ENCODE data around the gene BRINP1. TPM values are rescaled to one million over a fixed set of nuclear protein-coding genes. Genes with fewer than 3 reads are reported as not detected.

Gene BRINP1
- polyA plus RNA-seq, 4 donors, result 3.5 to 7.1 (median 5.9) TPM

DNA sequence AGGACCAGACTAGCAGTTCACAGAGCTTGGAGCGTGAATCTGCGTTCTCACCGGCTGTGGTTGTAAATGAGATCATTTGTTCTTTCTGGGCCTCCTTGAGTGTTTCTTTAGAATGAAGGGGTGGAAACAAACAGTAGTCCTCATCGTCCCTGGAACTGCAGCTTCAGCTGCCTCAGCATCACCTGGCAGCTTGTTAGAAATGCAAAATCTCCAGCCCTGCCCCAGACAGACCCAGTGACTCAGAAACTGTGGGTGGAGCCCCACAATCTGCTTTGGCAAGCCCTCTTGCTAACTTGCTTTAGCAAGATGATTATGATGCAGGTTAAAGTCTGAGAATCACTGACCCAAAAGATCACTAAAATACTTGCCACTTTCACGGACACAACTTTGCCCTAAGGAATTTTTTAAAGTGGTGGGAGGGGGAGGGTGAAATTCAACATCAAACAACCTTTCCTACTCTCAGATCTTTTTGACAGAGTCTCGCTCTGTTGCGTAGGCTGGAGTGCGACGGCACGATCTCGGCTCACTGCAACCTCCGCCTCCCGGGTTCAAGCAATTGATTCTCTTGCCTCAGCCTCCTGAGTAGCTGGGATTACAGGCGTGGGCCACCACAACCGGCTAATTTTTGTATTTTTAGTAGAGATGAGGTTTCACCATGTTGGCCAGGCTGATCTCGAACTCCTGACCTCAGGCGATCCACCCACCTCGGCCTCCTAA lies 86.0 kb downstream of the BRINP1 start:
- DNase-seq (ENCODE audit: low read depth in 4 of 4, low spot score in 3 of 4), result no peak

DNA sequence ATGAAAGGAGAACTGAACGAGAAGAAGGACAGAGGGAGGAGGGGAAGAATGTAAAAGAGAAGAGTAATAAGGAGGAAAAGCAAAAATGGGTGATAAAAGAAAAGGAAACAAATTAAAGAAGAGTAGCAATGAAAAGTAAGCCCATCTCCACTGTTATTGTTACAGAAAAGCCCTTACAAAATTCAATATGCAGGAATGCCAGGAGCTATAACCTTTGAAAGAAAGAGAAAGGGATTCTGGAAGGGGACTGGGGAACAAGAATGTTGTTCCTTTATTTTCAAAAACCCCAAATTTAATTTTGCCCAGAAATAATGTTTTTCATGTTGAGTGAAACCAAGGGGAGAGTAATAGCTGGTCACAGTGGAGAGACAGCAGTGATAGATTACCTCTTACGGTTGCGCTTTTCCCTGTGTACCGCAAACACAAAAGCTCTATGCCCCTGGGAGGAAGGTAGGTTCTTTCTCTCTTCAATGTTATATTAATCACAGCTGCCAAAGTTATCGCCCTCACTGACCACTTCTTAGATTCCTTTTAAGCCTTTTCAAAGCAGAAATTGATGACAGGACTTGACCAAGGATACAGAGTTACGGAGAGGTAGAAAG lies 86.7 kb downstream of the BRINP1 start:
- no peak for DNase-seq (ENCODE audit: low read depth in 4 of 4, low spot score in 3 of 4)

DNA sequence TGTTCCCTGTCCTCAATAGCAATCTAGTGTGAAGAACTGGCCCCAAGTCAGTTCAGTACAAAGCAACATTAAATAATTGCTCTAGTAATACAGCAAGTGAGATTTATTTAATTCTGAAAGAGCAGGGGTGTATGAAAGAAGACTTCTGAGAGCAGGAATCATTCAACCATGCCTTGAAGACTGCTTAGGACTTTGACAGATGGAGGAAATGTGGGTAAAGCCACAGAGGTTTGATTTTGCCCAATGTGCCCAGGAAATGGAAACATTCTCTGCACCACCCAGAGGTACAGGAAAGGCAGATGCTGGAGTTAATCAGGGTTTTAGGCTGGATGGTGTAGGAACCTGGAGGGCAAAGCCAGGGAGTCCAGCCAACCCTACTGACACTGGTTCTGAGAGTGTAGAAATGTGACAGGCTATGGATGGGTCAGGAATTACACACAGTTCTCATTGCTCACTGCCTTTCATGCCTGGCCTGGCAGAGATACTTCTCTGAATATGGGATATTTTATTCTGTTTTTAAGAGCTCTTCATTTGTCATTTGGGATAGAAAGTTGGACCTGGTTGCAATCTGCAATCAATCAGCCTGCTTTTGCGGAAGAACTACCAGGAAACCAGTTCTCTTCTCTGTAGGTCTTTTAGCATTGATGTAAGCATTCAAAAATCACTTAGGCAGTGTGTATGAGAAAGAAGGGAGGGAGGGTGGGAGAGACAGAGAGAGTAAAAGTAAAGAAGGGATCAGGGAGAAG lies 88.3 kb downstream of the BRINP1 start:
- DNase-seq (ENCODE audit: low read depth in 4 of 4, low spot score in 3 of 4), result no peak

DNA sequence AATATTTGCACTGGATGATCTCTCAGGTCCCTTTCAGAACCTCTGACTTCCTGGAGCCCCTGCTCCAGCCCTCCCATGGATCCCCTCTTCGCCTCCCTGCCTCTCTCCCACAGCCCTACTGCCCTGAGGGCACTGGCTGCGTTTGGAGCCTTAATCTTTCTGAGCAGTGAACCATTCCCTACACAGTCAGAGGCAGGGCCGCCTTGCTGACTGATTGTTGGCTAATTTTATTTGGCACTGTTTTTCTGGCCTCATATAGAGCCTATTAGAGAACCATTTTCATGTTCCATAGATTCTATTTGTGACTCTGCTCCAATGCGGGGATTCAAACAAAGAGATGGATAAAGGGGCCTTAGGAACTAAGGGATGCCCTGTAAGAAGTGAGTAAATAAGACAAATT lies 91.1 kb downstream of the BRINP1 start:
- no peak for DNase-seq (ENCODE audit: low read depth in 4 of 4, low spot score in 3 of 4)

DNA sequence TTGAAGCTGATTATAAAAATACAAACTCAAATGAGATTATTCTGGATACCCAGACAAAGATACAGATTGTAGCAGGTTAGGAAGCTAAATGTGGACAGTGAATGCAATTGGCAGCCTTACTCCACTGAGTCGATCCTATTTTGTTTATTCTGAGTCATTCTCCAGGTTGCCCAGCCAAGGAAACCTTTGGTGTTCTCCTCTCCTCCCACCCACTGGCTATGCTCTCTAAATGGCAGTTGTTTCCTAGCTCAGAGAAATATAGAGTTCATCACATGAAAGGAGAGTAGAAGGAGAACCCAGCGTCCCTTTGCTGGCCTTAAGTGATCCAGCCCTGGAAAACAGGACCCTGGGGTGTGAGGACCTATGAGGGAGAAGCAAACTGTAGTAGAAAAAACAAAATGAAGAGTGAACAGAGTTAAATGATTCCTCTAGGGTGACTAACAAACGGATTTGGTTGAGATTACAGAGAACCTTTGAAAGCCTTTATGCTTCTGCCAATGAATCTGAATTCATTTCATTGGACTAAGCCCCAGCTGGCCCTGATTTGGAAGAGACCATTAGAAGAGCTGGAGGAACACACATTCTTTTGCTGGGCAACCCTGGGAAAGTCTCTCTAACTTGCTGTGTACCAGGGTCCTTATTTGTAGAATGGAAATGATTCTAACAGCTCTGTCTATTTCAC lies 95.1 kb downstream of the BRINP1 start:
- DNase-seq (ENCODE audit: low read depth in 4 of 4, low spot score in 3 of 4), result no peak

DNA sequence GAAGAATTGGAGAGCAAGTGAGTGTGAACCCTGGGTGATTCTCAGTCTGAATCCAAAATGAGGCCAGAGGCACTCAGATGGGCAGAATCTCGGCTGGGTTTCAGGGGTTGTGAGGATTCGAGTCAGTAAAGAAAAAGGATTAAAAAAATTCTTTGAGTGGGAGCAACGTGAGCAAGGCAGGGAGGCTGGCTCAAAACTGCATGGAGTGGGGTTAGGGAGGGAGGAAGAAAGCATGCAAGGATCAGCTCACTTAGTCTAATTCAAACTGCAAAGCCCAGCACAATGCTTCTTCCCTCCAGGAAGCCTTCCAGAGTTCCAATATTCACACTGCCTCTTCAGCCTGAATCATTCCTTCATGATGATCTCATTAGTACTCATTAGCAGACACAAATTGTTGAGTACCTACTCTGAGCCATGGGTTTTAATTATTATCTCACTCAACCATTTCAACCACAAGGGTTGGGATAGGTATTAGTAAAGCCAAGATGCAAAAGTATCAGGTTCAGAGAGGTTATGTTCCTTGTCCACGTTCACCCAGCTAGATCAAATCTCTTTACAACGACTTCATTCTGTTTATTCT lies 95.8 kb downstream of the BRINP1 start:
- DNase-seq (ENCODE audit: low read depth in 4 of 4, low spot score in 3 of 4), result no peak

DNA sequence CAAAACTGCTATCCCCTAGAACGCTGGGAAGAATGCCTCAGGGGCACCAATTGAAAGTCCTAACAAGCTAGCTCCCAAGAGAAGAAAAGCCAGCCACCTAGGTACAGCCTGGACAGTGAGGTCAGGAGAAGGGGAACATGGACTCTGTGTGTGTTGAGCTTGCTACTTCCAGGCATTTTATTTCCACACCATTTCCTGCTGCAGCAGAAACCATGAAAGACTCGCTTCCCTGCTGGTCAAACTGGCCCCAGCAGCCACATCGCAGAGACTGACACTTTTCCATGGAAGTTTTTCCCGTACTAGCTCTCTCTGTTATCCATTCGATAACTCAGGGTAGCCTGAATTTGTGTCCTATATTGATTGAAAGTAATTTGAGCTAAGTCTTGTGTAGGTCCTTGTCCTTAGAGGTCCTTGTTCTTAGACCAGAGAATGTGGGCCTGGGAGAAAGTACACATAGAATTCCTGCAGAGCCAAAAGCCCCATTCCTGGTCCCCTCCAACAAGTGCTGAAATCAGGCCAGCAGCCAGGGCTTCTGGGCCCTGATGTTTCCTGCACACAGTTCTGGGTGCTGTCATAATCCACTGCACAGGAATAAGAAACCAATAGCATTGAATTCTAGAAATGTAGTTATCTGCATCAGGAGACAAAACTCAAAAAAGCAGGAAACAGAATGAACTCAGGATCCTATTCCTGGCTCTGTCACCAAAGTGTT lies 96.6 kb downstream of the BRINP1 start:
- no peak for DNase-seq (ENCODE audit: low read depth in 4 of 4, low spot score in 3 of 4)

DNA sequence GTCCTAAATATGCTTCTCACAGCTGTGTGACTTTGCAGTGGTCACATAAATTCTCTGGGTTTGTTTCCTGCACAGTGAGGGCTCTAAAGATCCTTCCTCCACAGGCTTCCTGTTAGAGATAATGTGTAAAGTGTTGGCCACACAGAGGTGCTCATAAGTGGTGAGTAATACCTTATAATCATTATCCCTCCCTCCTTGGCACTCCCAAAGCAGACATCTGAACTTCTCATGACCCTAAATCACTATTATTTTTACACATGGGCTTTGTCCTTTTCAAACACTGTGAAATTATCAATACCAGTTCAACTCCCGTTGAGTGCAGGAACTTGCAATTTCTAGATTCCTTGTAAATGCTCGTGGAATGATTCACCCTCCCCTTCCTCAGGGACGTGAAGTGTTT lies 100.2 kb downstream of the BRINP1 start:
- no peak for DNase-seq (ENCODE audit: low read depth in 4 of 4, low spot score in 3 of 4)

DNA sequence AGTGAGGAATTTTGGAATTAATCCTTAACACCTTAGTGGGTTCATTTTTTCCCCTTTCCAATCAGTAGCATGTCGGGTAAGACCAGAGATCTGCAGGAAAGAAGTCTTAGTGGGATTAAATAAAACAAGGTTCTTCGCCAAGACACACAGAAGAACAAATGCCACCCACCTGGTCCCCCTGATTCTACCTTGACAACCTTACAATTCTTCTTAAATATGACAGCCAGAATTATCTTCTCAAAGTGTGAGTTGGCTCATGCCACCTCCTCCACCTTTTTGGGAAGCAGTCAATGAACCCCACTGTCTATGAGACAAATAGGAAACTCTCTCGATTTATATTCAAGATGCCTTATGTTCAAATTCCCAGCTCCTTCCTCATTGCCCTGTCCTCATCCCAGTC lies 105.1 kb downstream of the BRINP1 start:
- DNase-seq (ENCODE audit: low read depth in 4 of 4, low spot score in 3 of 4), result no peak

DNA sequence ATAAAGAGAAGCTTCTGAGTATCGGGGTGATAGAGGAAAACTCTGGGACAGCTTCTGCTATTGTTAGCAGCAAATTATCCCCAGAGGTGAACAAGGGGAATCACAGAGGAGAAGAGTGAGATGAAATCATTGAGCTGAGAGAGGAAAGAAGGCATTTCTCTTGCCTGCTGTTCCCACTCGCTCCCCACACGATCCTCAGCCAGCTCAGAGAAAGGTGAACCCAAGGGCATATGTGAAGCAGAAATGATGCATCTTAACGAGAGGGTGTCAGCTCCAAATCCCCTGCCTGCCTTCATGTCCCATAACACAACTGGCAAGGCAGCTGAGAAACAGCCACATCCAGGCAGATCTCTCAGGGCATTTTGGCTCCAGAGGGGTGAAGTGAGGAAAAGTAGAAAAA lies 111.6 kb downstream of the BRINP1 start:
- DNase-seq (ENCODE audit: low read depth in 4 of 4, low spot score in 3 of 4), result no peak

DNA sequence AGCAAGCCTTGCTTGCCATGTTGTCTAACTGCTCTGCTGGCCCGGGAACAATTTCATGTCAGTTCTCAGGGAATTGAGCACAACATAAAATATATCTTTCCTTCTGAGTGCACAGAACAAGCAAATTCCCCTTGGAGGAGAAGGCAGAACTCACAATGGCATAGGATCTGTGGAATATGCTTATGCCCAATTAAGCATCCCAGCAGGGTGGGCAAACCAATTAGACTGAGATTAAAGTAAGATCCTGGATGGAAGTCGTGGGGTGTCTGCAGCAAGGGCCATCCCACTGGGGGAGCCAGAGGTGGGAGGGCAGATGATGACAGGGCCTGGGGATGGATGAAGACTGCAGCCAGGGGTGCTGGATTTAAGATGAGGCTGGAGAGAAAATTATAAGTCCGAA lies 114.1 kb downstream of the BRINP1 start:
- no peak for DNase-seq (ENCODE audit: low read depth in 4 of 4, low spot score in 3 of 4)

DNA sequence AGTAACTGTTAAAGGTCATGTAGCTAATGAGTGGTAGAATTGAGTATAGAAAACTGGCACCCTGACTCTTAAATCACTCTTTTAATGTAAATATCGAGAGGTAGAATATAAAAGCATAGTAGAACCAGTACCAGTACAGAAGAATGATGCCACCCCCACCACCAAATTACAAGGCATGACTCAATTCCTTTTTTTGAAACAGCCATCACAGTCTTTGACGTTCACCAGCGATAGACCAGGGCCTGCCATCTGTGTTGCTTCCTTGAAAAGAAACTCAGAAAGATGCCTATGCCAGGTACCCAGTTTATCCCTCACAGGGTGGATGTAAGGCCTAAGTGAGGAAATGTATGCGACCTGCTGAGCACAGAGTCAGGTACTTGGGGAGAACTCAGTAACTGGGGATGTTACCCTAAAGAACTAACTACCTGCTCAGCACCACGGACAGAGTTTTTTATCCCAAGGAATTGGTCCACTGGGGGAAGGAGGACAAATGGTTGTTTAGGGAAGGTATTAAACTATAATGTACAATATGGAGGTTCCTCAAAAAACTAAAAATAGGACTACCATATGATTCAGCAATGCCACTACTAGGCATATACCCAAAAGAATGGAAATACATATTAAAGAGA lies 116.5 kb downstream of the BRINP1 start:
- no peak for DNase-seq (ENCODE audit: low read depth in 4 of 4, low spot score in 3 of 4)

DNA sequence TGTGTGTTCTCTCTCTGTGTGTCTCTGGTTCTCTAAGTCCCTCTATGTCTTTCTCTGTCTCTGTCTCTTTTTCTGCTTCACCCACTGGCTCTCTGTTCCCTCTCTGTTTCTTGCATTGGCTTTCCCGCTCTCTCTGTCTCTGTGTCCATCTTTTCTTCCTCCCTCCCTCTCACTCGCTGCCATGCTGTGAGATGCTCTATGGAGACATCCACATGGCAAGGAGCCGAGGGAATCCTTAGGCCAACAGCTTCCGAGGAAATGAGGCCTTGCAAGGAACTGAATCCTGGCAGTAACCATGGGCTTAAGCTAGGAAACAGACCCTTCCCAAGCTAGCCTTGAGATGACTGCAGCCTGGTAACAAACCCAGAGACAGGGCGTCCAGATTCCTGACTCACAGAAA lies 117.3 kb downstream of the BRINP1 start:
- no peak for DNase-seq (ENCODE audit: low read depth in 4 of 4, low spot score in 3 of 4)

DNA sequence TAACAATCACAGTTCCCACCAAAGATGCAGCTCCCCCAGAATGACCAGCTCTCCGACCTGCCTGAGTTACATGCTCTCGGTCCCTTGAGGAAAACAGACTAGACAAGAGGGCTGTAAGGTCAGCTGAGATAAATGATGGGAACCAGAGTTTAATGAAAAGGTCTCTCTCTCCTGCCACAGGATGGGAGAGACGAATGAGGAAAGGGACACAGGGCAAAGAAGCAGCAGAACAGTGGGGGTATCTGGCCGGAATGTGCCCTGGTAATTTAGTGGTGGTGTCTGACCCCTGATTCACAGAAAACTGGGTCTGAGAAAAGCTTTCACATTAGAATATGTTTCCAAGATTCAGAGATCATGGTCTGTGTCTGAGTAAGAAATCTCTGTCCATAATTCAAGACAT lies 118.5 kb downstream of the BRINP1 start:
- DNase-seq (ENCODE audit: low read depth in 4 of 4, low spot score in 3 of 4), result no peak

DNA sequence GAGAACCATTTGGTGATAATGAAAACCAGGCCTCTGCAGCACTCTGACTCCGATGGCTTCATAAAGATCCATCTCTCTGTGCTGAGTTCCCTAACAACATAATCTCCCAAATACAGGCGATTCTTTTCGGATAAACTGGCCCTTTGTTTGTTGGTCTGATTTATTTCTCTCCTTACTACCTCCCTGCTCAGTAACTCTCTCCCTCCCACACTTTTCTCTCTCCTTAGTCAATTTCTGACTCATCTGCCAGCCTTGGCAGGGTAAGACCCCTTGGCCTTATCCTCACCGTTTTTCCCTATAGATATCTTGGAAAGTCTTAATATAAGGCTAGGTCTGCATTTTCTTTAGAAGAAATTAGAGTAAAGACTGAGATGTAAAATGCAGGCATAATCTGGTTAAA lies 128.7 kb downstream of the BRINP1 start:
- no peak for DNase-seq (ENCODE audit: low read depth in 4 of 4, low spot score in 3 of 4)

DNA sequence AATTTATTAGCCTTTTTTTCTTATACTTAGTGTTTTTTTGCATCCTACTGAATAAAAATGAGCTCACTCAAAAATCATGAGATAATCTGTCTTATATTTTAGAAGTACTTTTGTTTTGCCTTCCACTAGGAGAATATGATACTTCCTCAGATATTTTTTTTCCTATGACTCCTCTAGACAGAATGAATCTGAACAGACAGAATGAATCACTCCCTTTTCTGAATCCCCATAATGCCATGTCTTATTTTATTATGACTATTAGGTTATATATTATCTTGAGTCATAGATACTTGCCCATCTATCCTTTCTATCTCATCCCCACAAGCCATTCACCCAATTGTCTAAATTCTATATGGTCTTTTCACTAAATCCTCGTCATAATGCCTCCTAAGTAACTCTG lies 134.6 kb downstream of the BRINP1 start:
- DNase-seq (ENCODE audit: low read depth in 4 of 4, low spot score in 3 of 4), result no peak

DNA sequence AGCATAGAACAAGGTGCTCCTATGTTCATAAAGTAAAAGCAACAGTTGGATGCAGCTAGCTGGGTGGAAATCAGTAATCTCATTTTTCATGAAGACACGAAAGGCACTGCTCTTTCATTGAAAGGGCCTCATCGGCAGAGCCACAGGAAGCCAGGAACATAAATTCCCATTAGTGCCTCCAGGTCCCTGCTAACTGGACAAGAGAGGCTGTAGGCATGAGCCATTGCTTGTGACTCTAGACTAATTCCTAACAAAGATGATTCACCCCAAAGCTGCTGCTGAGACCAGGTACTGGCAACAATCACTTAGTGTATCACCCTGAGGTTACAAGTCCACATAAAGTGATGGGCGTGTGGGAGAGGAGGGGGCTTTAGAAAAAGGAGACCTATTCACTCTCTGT lies 141.8 kb downstream of the BRINP1 start:
- DNase-seq (ENCODE audit: low read depth in 4 of 4, low spot score in 3 of 4), result no peak

DNA sequence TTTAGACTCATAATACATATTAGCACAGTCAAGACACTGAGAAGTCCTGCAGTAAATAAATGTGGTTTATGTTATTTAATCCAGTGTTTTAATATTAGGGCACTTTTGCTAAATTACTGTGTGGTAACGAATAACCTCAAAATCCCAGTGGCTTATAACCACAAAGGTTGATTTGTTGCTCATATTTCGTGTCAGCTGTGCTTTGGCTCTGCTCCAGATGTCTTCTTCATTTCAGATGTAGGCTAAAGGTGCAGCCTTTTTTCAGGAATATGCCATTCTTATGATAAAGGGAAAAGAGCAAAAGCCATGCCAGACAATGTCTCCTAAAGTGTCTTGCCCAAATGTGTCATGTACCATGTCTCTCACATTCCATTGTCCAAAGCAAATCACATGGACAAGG lies 144.8 kb downstream of the BRINP1 start:
- DNase-seq (ENCODE audit: low read depth in 4 of 4, low spot score in 3 of 4), result no peak

DNA sequence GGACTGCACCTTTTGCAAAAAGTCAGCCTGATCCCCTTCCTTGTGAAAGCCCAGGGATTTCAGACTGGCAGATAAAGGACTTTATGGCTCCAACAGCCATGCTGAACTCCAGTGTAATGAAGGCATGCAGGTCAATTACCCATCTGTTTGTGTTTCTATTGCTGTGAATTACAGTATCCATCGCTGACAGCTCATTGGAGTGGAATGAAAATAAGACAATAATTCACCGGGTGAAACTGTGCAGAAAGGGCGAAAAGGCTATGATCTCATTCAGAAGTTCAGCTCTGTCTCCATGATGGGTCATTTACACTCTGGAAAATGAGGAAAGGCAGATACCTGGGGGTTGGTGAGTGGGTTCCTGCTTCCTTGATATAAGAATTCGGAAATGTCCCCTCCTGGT lies 148.0 kb downstream of the BRINP1 start:
- DNase-seq (ENCODE audit: low read depth in 4 of 4, low spot score in 3 of 4), result no peak

DNA sequence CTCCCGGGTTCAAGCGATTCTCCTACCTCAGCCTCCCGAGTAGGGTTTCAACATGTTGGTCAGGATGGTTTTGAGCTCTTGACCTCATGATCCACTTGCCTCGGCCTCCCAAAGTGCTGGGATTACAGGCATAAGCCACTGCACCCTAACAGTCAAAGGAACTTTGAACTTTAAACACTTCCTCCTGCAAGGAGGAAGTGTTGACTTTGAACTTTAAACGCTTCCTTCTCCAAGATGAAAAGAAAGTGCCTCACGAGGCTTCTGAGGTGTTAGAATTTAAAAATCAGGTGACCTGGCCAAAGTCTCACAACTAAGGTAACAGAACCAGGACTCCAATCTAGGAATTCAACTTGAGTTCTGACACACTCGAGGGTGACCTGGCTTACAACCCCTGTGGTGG lies 150.9 kb downstream of the BRINP1 start:
- no peak for DNase-seq (ENCODE audit: low read depth in 4 of 4, low spot score in 3 of 4)

Data from right renal pelvis (tissue), 4 donors.